Prostate gland (tissue), 2 donors: ENCODE results near the gene ACTL10.

Experiments used
- POLR2A ChIP-seq: fragments of 450-650 bp; IDR thresholded peaks from one replicate; pipeline ENCODE4 v1.6.1; 2016; ENCODE audit warnings: antibody characterized with exemption, mild to moderate bottlenecking
- POLR2AphosphoS5 ChIP-seq: sonication (generic); formaldehyde crosslinking; IDR thresholded peaks from one replicate; pipeline ENCODE4 v1.6.1; 2017; ENCODE audit warnings: antibody characterized with exemption
- TF ChIP-seq, protein P1 (sequence below), 4 experiments: fragments of 200-600 bp in 2 of 4; fragments of 450-650 bp in 2 of 4; sonication (generic) in 2 of 4; IDR thresholded peaks; 1 replicate in 3 of 4; 2 replicates in 1 of 4; pipeline ENCODE4 v1.5.1; 2016 to 2019; ENCODE audit warnings: antibody characterized with exemption in 4 of 4, mild to moderate bottlenecking in 2 of 4, moderate library complexity in 2 of 4

DNA sequence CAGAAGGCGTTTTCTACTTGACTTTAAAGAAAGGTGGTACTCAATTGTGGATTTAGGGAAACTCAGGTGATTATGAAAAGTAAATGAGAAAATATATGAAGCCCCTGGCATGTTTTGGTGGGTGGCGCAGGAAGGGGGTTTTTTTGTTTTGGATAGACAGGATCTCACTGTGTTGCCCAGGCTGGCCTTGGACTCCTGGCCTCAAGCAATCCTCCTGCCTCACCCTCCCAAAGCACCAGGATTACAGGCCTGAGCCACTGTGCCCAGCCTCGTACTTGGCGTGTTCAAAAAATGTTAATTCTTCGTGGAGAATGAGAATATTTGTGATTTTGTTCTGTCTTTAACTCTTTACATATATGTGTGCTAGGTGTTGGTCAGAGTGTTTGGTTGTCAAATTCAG, 36.8 kb upstream of the ACTL10 start:
- TF ChIP-seq, protein P1, sequence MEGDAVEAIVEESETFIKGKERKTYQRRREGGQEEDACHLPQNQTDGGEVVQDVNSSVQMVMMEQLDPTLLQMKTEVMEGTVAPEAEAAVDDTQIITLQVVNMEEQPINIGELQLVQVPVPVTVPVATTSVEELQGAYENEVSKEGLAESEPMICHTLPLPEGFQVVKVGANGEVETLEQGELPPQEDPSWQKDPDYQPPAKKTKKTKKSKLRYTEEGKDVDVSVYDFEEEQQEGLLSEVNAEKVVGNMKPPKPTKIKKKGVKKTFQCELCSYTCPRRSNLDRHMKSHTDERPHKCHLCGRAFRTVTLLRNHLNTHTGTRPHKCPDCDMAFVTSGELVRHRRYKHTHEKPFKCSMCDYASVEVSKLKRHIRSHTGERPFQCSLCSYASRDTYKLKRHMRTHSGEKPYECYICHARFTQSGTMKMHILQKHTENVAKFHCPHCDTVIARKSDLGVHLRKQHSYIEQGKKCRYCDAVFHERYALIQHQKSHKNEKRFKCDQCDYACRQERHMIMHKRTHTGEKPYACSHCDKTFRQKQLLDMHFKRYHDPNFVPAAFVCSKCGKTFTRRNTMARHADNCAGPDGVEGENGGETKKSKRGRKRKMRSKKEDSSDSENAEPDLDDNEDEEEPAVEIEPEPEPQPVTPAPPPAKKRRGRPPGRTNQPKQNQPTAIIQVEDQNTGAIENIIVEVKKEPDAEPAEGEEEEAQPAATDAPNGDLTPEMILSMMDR (IDR thresholded peaks at IDR 0.05), result no peak
- TF ChIP-seq POLR2A, result no peak
- no peak for TF ChIP-seq POLR2AphosphoS5
